Kidney (tissue), 14 donors: ENCODE results near the gene ZNF222. TPM values are rescaled to one million over a fixed set of nuclear protein-coding genes. Genes with fewer than 3 reads are reported as not detected.

Source experiments
- DNase-seq, 5 donors: peaks; one replicate each; pipeline ENCODE4 v3.0.0-alpha.2; 2013 to 2020
- FAIRE-seq: peaks from 2 replicates; lab custom pipeline; 2012; peaks lifted over from hg19 to GRCh38; lab: Jason Lieb, UNC
- H3K27ac ChIP-seq, 2 donors: one replicate each; pipeline ENCODE4 v1.7.0; 2013; ENCODE audit warnings: low read depth in 2 of 2, low read length in 2 of 2, inconsistent platforms in 1 of 2
- H3K27me3 ChIP-seq: one replicate; pipeline ENCODE4 v1.7.1; 2013; ENCODE audit warnings: low read length, inconsistent platforms; ENCODE audit not compliant: control insufficient read depth, insufficient read depth
- H3K36me3 ChIP-seq, 3 donors: one replicate each; pipeline versions ENCODE4 v1.7.0 to v1.7.1; 2013; ENCODE audit warnings: low read length in 3 of 3, control low read depth in 1 of 3, inconsistent platforms in 1 of 3; ENCODE audit not compliant: insufficient read depth in 3 of 3, control insufficient read depth in 2 of 3
- H3K4me1 ChIP-seq, 3 donors: one replicate each; pipeline versions ENCODE4 v1.7.0 to v1.7.1; 2013; ENCODE audit warnings: low read length in 3 of 3, inconsistent platforms in 1 of 3, low read depth in 1 of 3; ENCODE audit not compliant: control insufficient read depth in 2 of 3, insufficient read depth in 2 of 3
- H3K4me3 ChIP-seq, 3 donors: one replicate each; pipeline versions ENCODE4 v1.7.0 to v1.8.1; 2013; ENCODE audit warnings: low read length in 3 of 3, control low read depth in 1 of 3, inconsistent platforms in 1 of 3
- H3K9ac ChIP-seq, 3 donors: one replicate each; pipeline versions ENCODE4 v1.7.0 to v1.7.1; 2013; ENCODE audit warnings: low read length in 3 of 3, control low read depth in 1 of 3, inconsistent platforms in 1 of 3
- H3K9me3 ChIP-seq, 3 donors: one replicate each; pipeline versions ENCODE4 v1.7.0 to v1.7.1; 2013; ENCODE audit warnings: low read length in 3 of 3, control low read depth in 1 of 3, inconsistent platforms in 1 of 3; ENCODE audit not compliant: control insufficient read depth in 2 of 3, insufficient read depth in 1 of 3
- intact Hi-C: fragments of 100-400 bp; cut with DNase I; formaldehyde crosslinking; loops from one replicate; pipeline ENCODE4 v1.11.1; 2022
- polyA plus RNA-seq: library from polyadenylated mRNA; stranded (reverse); fragments of 350-450 nt; fragmentation: Illumina TruSeq; extraction: RNeasy Lipid Tissue Mini Kit (QIAGEN cat#74804); gene quantifications from one replicate; pipeline ENCODE4 v1.2.3, GENCODE V29; 2014; ENCODE audit warnings: low read depth, low replicate concordance; ENCODE audit not compliant: insufficient read depth
- total RNA-seq: library from RNA; stranded (reverse); fragmentation: NEBNext Ultra II Directional; extraction: Animal tissue kit (Norgen Biotek cat#: 25700); gene quantifications from one replicate; pipeline ENCODE4 v1.2.1, GENCODE V29; 2021
- TF ChIP-seq, protein P1 (sequence below): IDR thresholded peaks from 3 replicates; pipeline ENCODE4 v1.5.1; 2012; ENCODE audit warnings: mild to moderate bottlenecking, moderate library complexity, borderline replicate concordance; ENCODE audit not compliant: insufficient read depth; ENCODE audit errors: extremely low read depth
- donor health status: control.
- donor health status: control.
- donor health status: control.
- donor health status: control.
- donor health status: control.
- donor health status: DM: yes; HTN: yes; CAD: no.
- donor health status: Normal renal cell carcinoma (clear cell type).

Gene ZNF222
- total and polyA plus RNA-seq, 2 donors from 2014 or later: 3.9 to 4.5 TPM

GRCh38 chr19:44061038-44061437 lies 35.9 kb downstream of the ZNF222 start:
- H3K9me3 ChIP-seq: peaks cover 0 to 23% (median 5%) of the 10 kb centered on the region in 3 donors
- intact Hi-C loops: no loop called here
- H3K36me3 ChIP-seq: peaks cover 13 to 64% (median 39%) of the 10 kb centered on the region in 3 donors
- no peak for FAIRE-seq
- no peak overlapping the region for H3K9ac ChIP-seq
- no peaks in the 10 kb centered on the region for H3K27me3 ChIP-seq
- TF ChIP-seq, protein P1, sequence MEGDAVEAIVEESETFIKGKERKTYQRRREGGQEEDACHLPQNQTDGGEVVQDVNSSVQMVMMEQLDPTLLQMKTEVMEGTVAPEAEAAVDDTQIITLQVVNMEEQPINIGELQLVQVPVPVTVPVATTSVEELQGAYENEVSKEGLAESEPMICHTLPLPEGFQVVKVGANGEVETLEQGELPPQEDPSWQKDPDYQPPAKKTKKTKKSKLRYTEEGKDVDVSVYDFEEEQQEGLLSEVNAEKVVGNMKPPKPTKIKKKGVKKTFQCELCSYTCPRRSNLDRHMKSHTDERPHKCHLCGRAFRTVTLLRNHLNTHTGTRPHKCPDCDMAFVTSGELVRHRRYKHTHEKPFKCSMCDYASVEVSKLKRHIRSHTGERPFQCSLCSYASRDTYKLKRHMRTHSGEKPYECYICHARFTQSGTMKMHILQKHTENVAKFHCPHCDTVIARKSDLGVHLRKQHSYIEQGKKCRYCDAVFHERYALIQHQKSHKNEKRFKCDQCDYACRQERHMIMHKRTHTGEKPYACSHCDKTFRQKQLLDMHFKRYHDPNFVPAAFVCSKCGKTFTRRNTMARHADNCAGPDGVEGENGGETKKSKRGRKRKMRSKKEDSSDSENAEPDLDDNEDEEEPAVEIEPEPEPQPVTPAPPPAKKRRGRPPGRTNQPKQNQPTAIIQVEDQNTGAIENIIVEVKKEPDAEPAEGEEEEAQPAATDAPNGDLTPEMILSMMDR: no peak
- no peak overlapping the region for H3K4me3 ChIP-seq
- H3K27ac ChIP-seq: no peak overlapping the region
- no peaks in the 10 kb centered on the region for H3K4me1 ChIP-seq
- DNase-seq: no peak

- Histone ChIP-seq H3K27ac (no peak overlapping the region), H3K4me3 (peak overlapping the region in 2 of 3 donors; percentile 3 to 16), H3K27me3 (no peaks in the 10 kb centered on the region), H3K9me3 (peaks cover 2 to 45% (median 13%) of the 10 kb centered on the region in 3 donors), H3K9ac (no peak overlapping the region), H3K36me3 (peaks cover 16 to 48% (median 26%) of the 10 kb centered on the region in 3 donors), H3K4me1 (peaks cover 0 to under 1% (median 0%) of the 10 kb centered on the region in 3 donors)
- DNase-seq (no peak), FAIRE-seq (no peak)
- TF ChIP-seq, protein P1: no peak
- intact Hi-C loops: no loop called here
These were observed 41.1 kb downstream of the ZNF222 start for GRCh38 chr19:44066305-44066704.

GRCh38 chr19:44069415-44069814 lies 44.2 kb downstream of the ZNF222 start:
- FAIRE-seq (no peak), DNase-seq (no peak)
- Histone ChIP-seq H3K27me3 (no peaks in the 10 kb centered on the region), H3K27ac (no peak overlapping the region), H3K9me3 (peaks cover 2 to 38% (median 13%) of the 10 kb centered on the region in 3 donors), H3K36me3 (peaks cover 12 to 21% (median 13%) of the 10 kb centered on the region in 3 donors), H3K4me1 (peaks cover 0 to 5% (median 0%) of the 10 kb centered on the region in 3 donors), H3K9ac (no peak overlapping the region), H3K4me3 (no peak overlapping the region)
- intact Hi-C loops: no loop called here
- TF ChIP-seq, protein P1: no peak
